GM20431 (cell line): ENCODE measurements around the gene MARCHF5.

Source experiments
- in situ Hi-C: fragments of 300-500 bp; cut with MseI, MboI; formaldehyde crosslinking; loops from one replicate; pipeline ENCODE4 v1.15.0; 2020; ENCODE audit warnings: low sequenced_read_pairs; ENCODE audit not compliant: unreplicated experiment

MARCHF5 gene, protein sequence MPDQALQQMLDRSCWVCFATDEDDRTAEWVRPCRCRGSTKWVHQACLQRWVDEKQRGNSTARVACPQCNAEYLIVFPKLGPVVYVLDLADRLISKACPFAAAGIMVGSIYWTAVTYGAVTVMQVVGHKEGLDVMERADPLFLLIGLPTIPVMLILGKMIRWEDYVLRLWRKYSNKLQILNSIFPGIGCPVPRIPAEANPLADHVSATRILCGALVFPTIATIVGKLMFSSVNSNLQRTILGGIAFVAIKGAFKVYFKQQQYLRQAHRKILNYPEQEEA

DNA sequence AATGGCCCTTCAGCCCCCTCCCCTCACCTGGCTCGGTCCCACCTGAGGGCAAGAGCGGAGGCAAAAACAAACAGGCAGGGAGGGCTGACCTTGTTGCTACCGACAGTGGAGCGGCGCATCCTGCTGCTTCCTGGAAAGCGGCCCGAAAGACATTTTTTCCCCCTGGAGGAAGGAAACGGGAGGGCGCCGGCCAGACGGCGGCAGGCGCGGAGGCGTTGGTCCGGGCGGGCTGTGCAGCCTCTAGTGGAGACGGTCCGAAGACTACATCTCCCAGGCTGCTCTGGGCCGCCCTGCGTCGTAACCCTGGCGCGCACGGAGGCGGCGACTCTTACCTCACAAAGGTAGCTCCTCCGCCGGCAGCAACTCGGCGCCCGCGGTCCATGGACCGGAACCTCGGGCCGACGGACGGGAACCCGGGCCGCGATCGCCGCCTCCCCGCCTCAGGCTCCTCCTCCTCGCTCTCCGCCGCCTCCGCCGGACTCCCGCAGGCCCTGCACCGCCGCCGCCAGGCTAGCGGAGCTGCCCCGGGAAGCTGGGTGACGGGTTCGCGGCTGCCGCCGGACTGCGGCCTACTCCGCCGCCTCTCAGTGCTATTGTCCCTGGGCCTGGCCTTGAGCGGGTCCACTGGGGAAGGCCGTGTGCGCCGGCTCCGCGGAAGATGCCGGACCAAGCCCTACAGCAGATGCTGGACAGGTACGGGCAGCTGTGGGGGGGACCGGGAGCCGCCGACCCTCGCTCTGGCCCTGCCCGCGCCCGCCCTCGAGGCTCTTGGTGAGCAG, at the start of gene MARCHF5, which contains the start of gene CPEB3:
Gene MARCHF5, plus strand, starts transcription at position 331 of the 779 bp plus-strand sequence. Its CDS starts 328 bp downstream, at position 659.
Gene CPEB3, minus strand, starts transcription at position 242 of the 779 bp plus-strand sequence. CDS start 50,728 bp downstream, outside the sequence.
- in situ Hi-C loops, result loop anchor here (25.0 kb wide), 1 partner anchor 204 kb away; no protein-coding TSS in a partner anchor

DNA sequence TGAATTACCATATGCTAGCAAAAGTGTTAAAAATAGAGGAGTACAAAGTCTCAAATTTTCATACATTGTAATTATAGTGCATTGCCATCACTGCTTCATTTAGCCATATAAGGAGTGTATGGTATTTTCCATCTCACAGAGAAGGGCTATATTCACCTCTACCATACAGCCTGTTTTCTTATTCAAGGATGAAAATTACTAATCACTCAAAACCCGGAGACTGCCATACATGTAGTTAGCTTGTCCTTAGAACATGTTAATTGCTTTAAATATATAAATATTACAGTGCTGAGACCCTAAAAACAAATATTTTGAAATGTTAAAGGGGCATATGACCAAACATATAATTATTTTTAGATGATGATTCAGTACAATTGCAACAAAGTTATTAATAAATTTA, 49.5 kb upstream of the MARCHF5 start:
- in situ Hi-C loops, result no loop called here

- in situ Hi-C loops, result no loop called here
Observed at GRCh38 chr10:92242380-92242779, 48.6 kb upstream of the MARCHF5 start.

DNA sequence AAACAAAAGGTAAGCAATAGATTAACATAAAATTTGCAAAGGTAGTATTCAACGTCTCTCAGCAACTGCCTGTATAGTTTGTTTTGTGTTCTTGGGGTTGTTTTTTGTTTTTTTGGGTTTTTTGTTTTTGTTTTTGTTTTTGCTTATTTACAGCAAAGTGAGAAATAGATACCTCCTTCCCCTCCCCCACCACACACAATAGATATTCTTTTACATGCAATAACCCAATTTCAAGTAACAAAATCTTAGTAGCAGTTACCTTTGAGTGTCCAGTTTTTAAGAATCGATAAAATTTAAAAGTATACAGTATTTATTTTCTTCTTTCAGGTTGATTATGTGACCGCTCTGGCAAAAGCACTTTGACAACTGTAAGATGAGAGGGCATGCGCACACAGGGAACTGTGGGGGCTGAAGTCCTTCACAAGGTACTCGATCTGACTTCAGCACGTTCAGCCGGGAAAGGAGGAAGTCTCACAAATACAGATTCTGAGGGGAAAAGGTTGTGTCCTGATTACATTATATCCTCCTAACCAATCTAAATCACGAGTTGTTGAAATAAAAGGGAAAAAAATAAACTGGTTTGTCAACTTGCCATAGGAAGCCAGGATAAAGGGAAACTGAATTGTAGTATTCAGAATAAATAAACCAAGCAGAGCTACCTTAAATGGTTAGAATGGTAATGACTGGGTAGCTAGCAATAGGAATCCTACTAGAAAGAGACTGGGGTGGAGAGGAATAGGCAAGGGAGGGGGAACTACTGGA, 47.9 kb upstream of the MARCHF5 start:
- in situ Hi-C loops, result no loop called here

DNA sequence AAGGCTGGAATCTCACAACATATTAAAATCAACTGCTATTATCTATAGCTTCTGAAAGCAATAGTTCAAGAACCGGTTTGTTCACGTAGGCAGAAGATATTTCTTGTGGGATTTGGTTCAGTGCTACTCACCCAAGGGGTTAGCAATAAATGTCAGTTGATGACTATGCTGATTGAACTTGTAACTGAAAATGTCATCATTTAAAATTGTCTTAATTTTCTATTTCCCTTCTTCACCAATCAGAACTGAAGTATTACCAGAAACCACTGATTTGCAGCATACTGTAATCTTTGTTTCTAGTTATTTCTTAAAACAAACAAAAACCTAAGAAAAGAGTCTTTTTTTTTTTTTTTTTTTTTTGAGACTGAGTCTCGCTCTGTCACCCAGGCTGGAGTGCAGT, 46.2 kb upstream of the MARCHF5 start:
- in situ Hi-C loops, result no loop called here

- in situ Hi-C loops, result no loop called here
Observed at GRCh38 chr10:92248566-92248965, 42.4 kb upstream of the MARCHF5 start.

- in situ Hi-C loops, result no loop called here
Observed at GRCh38 chr10:92263396-92263795, 27.6 kb upstream of the MARCHF5 start.

DNA sequence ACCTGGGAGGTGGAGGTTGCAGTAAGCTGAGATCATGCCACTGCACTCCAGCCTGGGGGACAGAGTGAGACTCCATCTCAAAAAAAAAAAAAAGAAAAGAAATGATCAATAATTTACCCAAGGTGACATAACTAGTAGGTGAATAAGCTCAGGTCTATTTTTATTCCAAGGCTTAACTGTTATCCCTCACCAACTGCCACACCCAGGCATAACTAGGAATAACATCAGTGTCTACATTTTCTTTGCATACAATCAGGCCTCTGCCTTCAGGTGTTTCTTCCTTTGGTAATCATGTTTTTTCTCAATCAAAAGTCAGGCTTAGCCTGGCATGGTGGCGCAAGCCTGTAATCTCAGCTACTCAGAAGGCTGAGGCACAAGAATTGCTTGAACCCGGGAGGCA, 26.7 kb upstream of the MARCHF5 start:
- in situ Hi-C loops, result no loop called here

DNA sequence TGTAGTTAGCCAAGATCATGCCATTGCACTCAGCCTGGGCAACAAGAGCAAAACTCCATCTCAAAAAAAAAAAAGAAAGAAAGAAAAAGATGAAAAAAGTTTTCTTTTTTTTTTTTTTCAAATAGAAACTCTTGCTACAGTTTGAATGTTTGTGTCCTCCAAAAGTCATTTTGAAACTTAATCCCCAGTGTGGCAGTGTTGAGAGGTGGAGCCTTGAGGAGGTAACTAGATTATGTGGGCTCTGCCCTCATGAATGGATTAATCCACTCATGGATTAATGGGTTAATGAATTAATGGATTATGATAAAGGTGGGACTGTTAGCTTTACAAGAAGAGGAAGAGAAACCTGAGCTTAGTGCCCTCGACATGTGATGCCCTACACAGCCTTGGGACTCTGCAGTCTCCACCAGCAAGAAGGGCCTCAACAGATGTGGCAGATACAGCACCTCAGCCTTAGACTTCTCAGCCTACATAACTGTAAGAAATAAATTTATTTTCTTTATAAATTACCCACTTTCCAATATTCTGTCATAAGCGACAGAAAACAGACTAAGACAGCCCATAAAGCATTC, 25.2 kb upstream of the MARCHF5 start:
- in situ Hi-C loops, result no loop called here

DNA sequence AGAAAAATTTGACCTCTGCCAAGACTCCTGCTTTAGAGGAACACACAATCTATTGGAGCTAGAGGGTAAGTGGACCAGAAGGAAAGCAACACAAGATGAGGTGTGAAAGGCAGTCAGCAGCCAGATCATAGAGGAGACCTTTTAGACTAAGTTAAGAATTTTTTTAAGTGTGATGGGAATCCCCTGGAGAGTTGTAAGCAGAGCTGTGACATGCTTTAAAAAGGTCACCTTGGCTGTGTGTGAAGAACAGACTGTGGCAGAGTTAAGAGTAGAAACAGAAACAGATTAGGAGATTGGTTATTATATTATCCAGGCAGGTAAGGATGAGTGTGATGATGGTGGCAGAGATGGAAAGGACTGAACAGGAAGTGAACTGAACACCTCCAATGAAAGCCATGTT, 23.6 kb upstream of the MARCHF5 start:
- in situ Hi-C loops, result no loop called here

- in situ Hi-C loops, result no loop called here
Observed at GRCh38 chr10:92268748-92269147, 22.2 kb upstream of the MARCHF5 start.

- in situ Hi-C loops, result no loop called here
Observed at GRCh38 chr10:92274071-92274470, 16.9 kb upstream of the MARCHF5 start.

DNA sequence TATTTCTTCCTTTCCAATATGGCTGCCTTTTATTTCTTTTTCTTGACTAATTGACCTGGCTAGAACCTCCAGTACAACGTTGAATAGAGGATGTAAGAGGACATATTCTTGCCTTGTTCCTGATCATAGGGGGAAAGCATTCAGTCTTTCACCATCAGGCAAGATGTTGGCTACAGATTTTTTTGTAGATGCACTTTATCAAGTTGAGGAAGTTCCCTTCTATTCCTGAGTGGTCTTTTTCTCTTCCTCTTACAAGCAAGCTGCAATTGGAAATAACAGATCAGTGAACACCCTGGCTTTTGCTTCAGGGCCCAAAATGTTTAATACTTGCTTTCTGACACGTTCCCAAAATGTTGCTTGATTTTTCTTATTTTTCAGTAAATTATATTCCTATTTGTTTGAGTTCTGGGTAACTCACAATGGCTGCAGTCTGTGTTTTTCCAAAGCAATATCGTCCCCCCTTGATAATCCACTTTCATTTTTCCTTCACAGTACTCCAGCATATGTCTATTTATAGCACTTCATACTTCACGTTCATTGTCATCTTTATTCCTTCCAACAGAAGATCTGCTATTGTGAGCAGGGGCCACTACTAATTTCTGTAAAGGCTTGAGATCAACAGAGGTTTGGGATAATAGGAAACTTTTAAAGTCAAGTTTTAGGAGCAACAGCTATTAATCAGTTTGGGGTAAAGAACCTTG, 11.8 kb upstream of the MARCHF5 start:
- in situ Hi-C loops, result loop anchor here (25.0 kb wide), 1 partner anchor 192 kb away; no protein-coding TSS in a partner anchor

- in situ Hi-C loops, result loop anchor here (25.0 kb wide), 1 partner anchor 197 kb away; no protein-coding TSS in a partner anchor
Observed at GRCh38 chr10:92284112-92284704, 6.8 kb upstream of the MARCHF5 start.

DNA sequence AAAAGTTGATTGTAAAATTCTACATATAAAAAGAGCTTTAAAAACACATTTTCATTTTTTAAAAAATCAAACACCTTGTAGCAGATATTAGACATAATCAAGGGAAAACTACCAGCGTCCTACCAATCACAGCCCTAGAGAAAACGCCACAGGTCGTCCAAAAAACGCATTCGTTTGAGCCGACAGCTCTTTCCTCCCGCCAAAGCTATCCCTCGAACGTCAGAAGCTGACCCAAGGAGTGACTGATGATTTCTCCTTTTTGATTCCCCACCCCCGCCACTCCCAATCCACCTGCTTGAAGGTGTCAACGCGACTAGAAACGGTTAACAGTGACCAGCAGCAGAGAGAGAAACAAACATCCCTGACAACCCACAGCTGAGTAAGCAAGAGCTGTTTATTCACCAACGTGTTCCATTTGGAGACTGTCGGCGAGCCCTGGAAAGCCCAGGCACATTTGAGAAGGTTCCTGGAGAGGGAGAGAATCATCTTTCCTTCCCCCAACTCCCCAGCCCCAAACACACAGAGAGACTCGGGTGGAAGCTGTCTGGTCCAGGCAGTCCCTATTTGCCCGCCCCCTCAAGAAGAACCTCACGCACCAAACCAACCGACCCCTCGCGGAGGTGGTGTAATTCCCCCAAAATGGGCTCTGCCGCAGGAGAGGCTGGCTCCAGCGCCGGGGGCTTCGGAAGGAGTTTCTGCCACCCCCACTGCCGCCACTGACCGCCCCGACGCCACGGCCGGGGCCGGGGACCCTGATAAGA, 711 bp upstream of the MARCHF5 start:
- in situ Hi-C loops, result loop anchor here (25.0 kb wide), 1 partner anchor 203 kb away; no protein-coding TSS in a partner anchor

DNA sequence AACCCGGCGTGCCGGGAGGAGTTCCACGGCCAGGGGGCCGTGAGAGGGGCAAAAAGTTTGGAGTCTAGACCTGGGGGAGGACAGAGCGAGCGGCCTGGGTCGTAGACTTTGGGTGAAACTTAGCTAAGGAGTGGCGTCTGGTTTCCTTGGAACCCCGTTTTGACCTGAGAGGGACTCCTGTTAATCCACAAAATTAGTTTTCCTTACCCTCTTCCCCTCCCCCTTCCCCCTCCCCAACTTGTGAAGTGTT, 574 bp downstream of the MARCHF5 start:
- in situ Hi-C loops, result loop anchor here (25.0 kb wide), 1 partner anchor 204 kb away; no protein-coding TSS in a partner anchor

DNA sequence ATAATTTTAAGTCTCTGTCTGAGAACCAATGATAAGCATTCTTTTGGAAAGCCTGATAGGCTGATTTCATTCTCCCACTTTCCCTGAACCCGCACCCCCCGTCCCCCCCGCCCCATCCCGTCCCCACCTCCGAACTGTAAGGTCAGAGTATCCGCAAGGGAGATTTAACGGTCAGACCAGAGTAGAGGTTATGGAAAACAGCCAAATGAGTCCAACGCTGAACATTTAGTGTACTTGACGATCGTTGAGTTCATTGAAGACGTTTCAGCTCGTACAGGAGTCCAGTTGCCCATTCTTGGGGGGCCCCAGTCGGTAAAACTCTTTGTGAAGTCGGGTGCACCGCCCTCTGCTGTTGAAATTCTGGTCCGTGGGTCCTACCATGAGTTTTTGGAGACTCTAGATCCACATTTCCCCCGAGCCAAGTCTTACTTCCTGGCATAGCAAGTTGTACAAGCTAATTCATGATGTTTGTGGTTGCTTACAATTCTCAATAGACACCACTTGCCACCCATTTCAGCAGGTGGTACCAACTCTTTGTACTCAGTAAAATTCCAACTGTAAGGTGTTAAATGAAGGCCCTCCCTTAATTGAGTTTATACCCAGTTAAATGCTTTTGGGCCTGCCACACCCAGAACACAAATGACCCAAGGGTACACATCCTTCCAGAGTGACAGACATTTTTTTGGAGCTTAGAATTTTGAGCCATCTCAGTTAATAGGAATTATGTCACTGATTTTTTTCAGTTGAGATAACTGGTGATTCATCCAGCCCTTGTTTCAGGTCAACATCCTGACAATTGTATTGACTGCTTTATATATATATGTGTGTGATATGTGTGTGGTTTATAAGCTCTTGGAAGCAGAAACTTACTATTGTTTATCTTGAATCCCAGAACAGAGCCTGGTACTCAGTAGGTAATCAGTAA, 1.2 kb downstream of the MARCHF5 start:
- in situ Hi-C loops, result loop anchor here (25.0 kb wide), 1 partner anchor 205 kb away; no protein-coding TSS in a partner anchor
